SK-N-SH treated with all-trans-retinoic acid at 6 μM for 48 hours (cell line): ENCODE data around the gene SPACA6.

Experiments
- ARNTL ChIP-seq: fragments of 450-650 bp; formaldehyde crosslinking; IDR thresholded peaks from 2 replicates; pipeline ENCODE4 v1.5.0; 2020; ENCODE audit warnings: low read depth, mild to moderate bottlenecking, moderate library complexity, borderline replicate concordance
- CSRNP3 ChIP-seq: fragments of 250-450 bp; sonication (Bioruptor Pico); IDR thresholded peaks from 2 replicates; pipeline ENCODE4 v1.5.1; 2021; ENCODE audit warnings: mild to moderate bottlenecking, moderate library complexity
- RARB ChIP-seq: fragments of 250-450 bp; sonication (Bioruptor Pico); IDR thresholded peaks from 2 replicates; pipeline ENCODE4 v1.8.0; 2021; ENCODE audit warnings: mild to moderate bottlenecking, moderate library complexity
- TSHZ2 ChIP-seq: fragments of 250-450 bp; sonication (Bioruptor Pico); IDR thresholded peaks from 2 replicates; pipeline ENCODE4 v1.5.0; 2020; ENCODE audit warnings: mild to moderate bottlenecking, moderate library complexity
- ZFP3 ChIP-seq: fragments of 250-450 bp; sonication (Bioruptor Pico); IDR thresholded peaks from 2 replicates; pipeline ENCODE4 v1.5.0; 2020; ENCODE audit warnings: mild to moderate bottlenecking, moderate library complexity
- ZFP30 ChIP-seq: fragments of 450-650 bp; formaldehyde crosslinking; IDR thresholded peaks from 2 replicates; pipeline ENCODE4 v1.5.0; 2022; ENCODE audit warnings: mild to moderate bottlenecking, moderate library complexity
- TF ChIP-seq, protein P1 (sequence below): fragments of 250-450 bp; sonication (Bioruptor Pico); IDR thresholded peaks from 2 replicates; pipeline ENCODE4 v1.8.0; 2020; ENCODE audit warnings: mild to moderate bottlenecking, moderate library complexity, borderline replicate concordance

DNA sequence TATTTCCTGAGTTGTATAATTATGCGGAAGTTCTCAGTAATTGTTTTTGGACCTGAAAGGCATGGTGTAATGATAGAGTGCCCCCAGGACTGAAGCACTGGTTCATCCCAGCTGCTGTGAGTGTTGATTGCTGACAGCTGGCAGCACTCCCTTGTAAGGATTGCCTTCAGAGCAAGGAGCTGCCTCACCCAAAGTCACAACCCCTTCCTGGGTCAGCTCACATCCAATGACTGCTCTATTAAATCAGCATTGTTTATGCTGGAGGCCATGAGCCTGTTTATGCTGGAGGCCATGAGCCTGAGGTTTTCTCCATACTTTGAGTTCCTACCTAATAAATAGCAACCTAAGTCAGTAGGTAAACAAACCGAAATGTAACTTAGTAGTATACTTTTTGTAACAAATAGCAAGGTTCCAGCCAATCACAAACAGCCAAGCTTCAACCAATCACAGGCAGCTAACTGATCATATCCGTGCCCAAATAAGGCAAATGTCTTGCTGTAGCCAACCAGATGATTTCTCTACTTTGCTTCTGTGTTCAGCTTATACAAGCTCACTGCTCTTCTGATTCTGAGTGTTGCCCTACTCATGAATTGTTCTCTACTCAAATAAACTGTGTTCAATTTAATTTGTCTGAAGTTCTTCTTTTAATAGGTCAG lies 11.7 kb upstream of the SPACA6 start:
- no peak for TF ChIP-seq CSRNP3 (CRISPR knock-in tag)
- TF ChIP-seq TSHZ2 (CRISPR knock-in tag), result no peak
- TF ChIP-seq ZFP3 (CRISPR knock-in tag), result no peak
- no peak for TF ChIP-seq RARB (CRISPR knock-in tag)
- no peak for TF ChIP-seq ZFP30 (CRISPR knock-in tag)
- TF ChIP-seq, protein P1, sequence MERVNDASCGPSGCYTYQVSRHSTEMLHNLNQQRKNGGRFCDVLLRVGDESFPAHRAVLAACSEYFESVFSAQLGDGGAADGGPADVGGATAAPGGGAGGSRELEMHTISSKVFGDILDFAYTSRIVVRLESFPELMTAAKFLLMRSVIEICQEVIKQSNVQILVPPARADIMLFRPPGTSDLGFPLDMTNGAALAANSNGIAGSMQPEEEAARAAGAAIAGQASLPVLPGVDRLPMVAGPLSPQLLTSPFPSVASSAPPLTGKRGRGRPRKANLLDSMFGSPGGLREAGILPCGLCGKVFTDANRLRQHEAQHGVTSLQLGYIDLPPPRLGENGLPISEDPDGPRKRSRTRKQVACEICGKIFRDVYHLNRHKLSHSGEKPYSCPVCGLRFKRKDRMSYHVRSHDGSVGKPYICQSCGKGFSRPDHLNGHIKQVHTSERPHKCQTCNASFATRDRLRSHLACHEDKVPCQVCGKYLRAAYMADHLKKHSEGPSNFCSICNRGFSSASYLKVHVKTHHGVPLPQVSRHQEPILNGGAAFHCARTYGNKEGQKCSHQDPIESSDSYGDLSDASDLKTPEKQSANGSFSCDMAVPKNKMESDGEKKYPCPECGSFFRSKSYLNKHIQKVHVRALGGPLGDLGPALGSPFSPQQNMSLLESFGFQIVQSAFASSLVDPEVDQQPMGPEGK (CRISPR knock-in tag), result no peak
- no peak for TF ChIP-seq ARNTL
